Lung (tissue), 12 donors: ENCODE measurements around the gene CALB2. TPM values are rescaled to one million over a fixed set of nuclear protein-coding genes. Genes with fewer than 3 reads are reported as not detected.

Source experiments
- ATAC-seq: fragments of 200-7000 bp; cut with Tn5 transposase; one replicate; pipeline ENCODE4 v1.9.1; 2020; ENCODE audit warnings: moderate number of reproducible peaks; ENCODE audit not compliant: insufficient read depth, low FRiP score
- DNase-seq, 3 donors: peaks; one replicate each; pipeline ENCODE4 v3.0.0-alpha.2; 2013 to 2017
- H3K27ac ChIP-seq, 2 donors: one replicate each; pipeline ENCODE4 v1.5.1; 2013; ENCODE audit warnings: mild to moderate bottlenecking in 2 of 2, moderate library complexity in 2 of 2, control low read depth in 1 of 2, inconsistent platforms in 1 of 2, low read depth in 1 of 2, low read length in 1 of 2
- H3K27me3 ChIP-seq, 3 donors: one replicate each; pipeline ENCODE4 v1.5.1; 2013; ENCODE audit warnings: low read length in 2 of 3; ENCODE audit not compliant: control insufficient read depth in 3 of 3, insufficient read depth in 3 of 3
- H3K36me3 ChIP-seq, 4 donors: one replicate each; pipeline ENCODE4 v1.5.1; 2013; ENCODE audit warnings: low read length in 4 of 4, mild to moderate bottlenecking in 1 of 4, moderate library complexity in 1 of 4; ENCODE audit not compliant: control insufficient read depth in 4 of 4, insufficient read depth in 4 of 4
- H3K4me1 ChIP-seq, 5 donors: one replicate each; pipeline ENCODE4 v1.5.1; 2013; ENCODE audit warnings: low read length in 5 of 5, mild to moderate bottlenecking in 2 of 5, moderate library complexity in 1 of 5; ENCODE audit not compliant: control insufficient read depth in 5 of 5, insufficient read depth in 5 of 5
- H3K4me3 ChIP-seq: one replicate; pipeline ENCODE4 v1.5.1; 2013; ENCODE audit warnings: mild to moderate bottlenecking, control low read depth, moderate library complexity
- H3K9ac ChIP-seq, 2 donors: one replicate each; pipeline ENCODE4 v1.5.1; 2013; ENCODE audit warnings: low read length in 2 of 2, control low read depth in 1 of 2; ENCODE audit not compliant: insufficient read depth in 1 of 2
- H3K9me3 ChIP-seq, 4 donors: one replicate each; pipeline ENCODE4 v1.5.1; 2013; ENCODE audit warnings: low read length in 3 of 4, mild to moderate bottlenecking in 1 of 4, moderate library complexity in 1 of 4; ENCODE audit not compliant: control insufficient read depth in 4 of 4, insufficient read depth in 3 of 4
- WGBS, 2 donors: extraction: QIAGEN DNeasy Blood & Tissue Kit; methylation state at CpG; one replicate each; pipeline ENCODE4 v1.1.7; 2013; 5-methylcytosine and 5-hydroxymethylcytosine counted together
- polyA plus RNA-seq, 2 donors: library from polyadenylated mRNA; stranded (reverse); fragments of 200-250 nt; gene quantifications; one replicate each; pipeline ENCODE4 v1.2.1, GENCODE V29; 2013
- total RNA-seq, 2 donors: library from RNA; depleted of rRNA in 1 of 2; stranded (reverse); fragments of >200 nt in 1 of 2; gene quantifications; one replicate each; pipeline ENCODE4 v1.2.1, GENCODE V29; 2014 to 2021
- TF ChIP-seq, protein P1 (sequence below): IDR thresholded peaks from 2 replicates; pipeline ENCODE4 v1.5.1; 2012; ENCODE audit warnings: mild to moderate bottlenecking; ENCODE audit errors: control extremely low read depth, extremely low read depth
- donor health status: control.
- donor health status: control.
- donor health status: Bipolar disorder and iron deficiency.
- donor health status: healthy.
- donor health status: DM: yes; HTN: yes; CAD: no.

Gene CALB2
- total and polyA plus RNA-seq, 4 donors = 0.02 to 11.7 (median 1.2) TPM

GRCh38 chr16:71379711-71380110 is 21.2 kb downstream of the CALB2 start:
- 97 to 100% methylated on average over 1 of the region's 1 CpG for WGBS, 2 donors
- no peak for DNase-seq
- no peak overlapping the region for H3K9ac ChIP-seq

DNA sequence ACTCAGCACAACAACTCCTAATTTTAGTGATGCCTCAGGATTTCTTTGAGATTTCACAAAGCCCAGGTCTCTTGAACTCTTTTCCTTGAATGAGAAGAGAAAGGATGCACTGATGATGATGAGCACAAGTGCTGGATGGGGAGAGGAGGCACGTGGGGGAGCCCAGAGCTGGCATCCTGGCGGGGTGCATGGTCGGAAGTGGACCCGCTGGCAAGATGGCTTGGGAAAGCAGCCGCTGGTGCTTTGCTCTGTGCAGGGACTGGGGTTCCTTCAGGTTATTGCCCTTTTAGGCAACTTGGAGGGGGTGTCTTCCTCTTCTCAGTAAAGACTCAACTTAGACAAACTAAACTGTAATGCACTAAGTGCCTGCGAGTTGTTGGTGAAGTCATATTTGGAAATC is 22.3 kb downstream of the CALB2 start:
- Histone ChIP-seq H3K4me1 (no peaks in the 10 kb centered on the region), H3K9me3 (peaks cover 0 to 7% (median 0%) of the 10 kb centered on the region in 4 donors), H3K9ac (no peak overlapping the region), H3K27me3 (peaks cover 0 to 9% (median 0%) of the 10 kb centered on the region in 3 donors), H3K4me3 (no peak overlapping the region), H3K27ac (no peak overlapping the region), H3K36me3 (no peaks in the 10 kb centered on the region)
- ATAC-seq = no peak
- no peak for DNase-seq
- TF ChIP-seq, protein P1, sequence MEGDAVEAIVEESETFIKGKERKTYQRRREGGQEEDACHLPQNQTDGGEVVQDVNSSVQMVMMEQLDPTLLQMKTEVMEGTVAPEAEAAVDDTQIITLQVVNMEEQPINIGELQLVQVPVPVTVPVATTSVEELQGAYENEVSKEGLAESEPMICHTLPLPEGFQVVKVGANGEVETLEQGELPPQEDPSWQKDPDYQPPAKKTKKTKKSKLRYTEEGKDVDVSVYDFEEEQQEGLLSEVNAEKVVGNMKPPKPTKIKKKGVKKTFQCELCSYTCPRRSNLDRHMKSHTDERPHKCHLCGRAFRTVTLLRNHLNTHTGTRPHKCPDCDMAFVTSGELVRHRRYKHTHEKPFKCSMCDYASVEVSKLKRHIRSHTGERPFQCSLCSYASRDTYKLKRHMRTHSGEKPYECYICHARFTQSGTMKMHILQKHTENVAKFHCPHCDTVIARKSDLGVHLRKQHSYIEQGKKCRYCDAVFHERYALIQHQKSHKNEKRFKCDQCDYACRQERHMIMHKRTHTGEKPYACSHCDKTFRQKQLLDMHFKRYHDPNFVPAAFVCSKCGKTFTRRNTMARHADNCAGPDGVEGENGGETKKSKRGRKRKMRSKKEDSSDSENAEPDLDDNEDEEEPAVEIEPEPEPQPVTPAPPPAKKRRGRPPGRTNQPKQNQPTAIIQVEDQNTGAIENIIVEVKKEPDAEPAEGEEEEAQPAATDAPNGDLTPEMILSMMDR = no peak
- 76 to 77% methylated on average over 6 of the region's 6 CpGs for WGBS, 2 donors

More at GRCh38 chr16:71379711-71380110, 21.2 kb downstream of the CALB2 start:
- no peak overlapping the region for H3K4me3 ChIP-seq
- H3K27me3 ChIP-seq = peaks cover 0 to 8% (median 0%) of the 10 kb centered on the region in 3 donors
- H3K9me3 ChIP-seq = peaks cover 0 to 4% (median 0%) of the 10 kb centered on the region in 4 donors
- no peak for ATAC-seq
- no peaks in the 10 kb centered on the region for H3K36me3 ChIP-seq
- no peaks in the 10 kb centered on the region for H3K4me1 ChIP-seq
- TF ChIP-seq, protein P1 = no peak
- no peak overlapping the region for H3K27ac ChIP-seq

- peaks cover 0 to 7% (median 0%) of the 10 kb centered on the region in 3 donors for H3K27me3 ChIP-seq
- peaks cover 0 to 3% (median 0%) of the 10 kb centered on the region in 4 donors for H3K9me3 ChIP-seq
- H3K27ac ChIP-seq = no peak overlapping the region
- TF ChIP-seq, protein P1 = no peak
- 60 to 66% methylated on average over 11 of the region's 11 CpGs for WGBS, 2 donors
- no peaks in the 10 kb centered on the region for H3K36me3 ChIP-seq
- H3K4me3 ChIP-seq = no peak overlapping the region
- ATAC-seq (peak; percentile 37), DNase-seq (peak in 2 of 3 donors; percentile 5 to 8)
- no peaks in the 10 kb centered on the region for H3K4me1 ChIP-seq
- H3K9ac ChIP-seq = no peak overlapping the region
These were observed 24.7 kb downstream of the CALB2 start for GRCh38 chr16:71383054-71383773.
